Breast epithelium (tissue), 3 donors: ENCODE data around the gene ARSH.

Source experiments
- CTCF ChIP-seq, 3 donors: fragments of 450-650 bp; IDR thresholded peaks; one replicate each; pipeline ENCODE4 v1.5.1; 2016 to 2017; ENCODE audit warnings: antibody characterized with exemption in 3 of 3, mild to moderate bottlenecking in 3 of 3, moderate library complexity in 3 of 3
- POLR2A ChIP-seq: fragments of 450-650 bp; IDR thresholded peaks from one replicate; pipeline ENCODE4 v1.6.1; 2016; ENCODE audit warnings: antibody characterized with exemption, mild to moderate bottlenecking, moderate library complexity
- POLR2AphosphoS5 ChIP-seq, 3 donors: sonication (generic); formaldehyde crosslinking; IDR thresholded peaks; one replicate each; pipeline ENCODE4 v1.6.1; 2017; ENCODE audit warnings: antibody characterized with exemption in 3 of 3

- TF ChIP-seq CTCF (IDR thresholded peaks at IDR 0.05), result no peak
- no peak for TF ChIP-seq POLR2A
- no peak for TF ChIP-seq POLR2AphosphoS5 (IDR thresholded peaks at IDR 0.05)
Measured at GRCh38 chrX:3006495-3006894, at the start of gene ARSH.
